Erythroblast (primary cell): ENCODE measurements around the gene EDN1.
A peak's percentile ranks its signal among the peaks of the same experiment; 100 is the strongest.

Source experiments
- DNase-seq, 2 experiments: peaks; one replicate each; lab custom pipeline; 2025; lab: John Stamatoyannopoulos, UW
- GATA1 ChIP-seq: IDR thresholded peaks from 2 replicates; pipeline ENCODE4 v1.6.1; 2011; ENCODE audit warnings: low read depth, mild to moderate bottlenecking, control low read depth, low read length, moderate library complexity
- POLR2A ChIP-seq: IDR thresholded peaks from 2 replicates; pipeline ENCODE4 v1.6.1; 2011; ENCODE audit warnings: mild to moderate bottlenecking, low read length

EDN1 gene

DNA sequence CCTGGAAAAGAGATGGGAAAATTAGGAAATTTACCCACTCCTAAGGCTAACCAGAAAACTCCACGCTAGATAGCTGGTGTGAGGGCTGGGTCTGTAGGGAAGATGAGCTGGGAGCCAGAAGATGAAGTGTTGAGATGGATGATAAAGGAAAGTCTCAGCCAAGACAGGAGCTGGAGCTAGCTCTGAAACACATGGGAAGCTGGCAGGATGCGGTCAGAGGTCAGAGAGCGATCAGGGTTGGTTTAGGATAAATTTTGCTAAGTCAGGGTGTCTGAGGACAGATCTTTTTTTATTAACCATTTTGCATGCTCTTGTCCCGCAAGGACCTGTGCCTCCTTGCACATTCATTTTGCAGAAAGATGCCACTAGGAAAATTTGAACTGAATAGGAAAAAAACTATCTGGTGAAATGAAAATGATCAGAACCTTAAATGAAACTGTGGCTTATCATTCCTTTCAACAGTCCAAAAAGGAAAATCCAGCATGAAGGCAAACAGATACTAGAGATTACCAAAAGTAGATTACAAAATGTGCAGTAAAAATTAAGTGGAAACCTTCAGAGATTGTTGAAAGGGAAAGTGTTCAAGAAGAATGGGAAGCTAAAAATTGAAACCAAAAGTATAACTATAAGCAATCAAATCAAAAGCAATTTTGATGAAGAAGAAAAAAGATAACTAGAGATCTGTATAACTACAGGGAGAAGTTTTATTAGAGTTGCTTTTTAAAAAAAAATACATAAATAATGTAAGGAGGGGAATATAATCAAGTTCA, 10.7 kb upstream of the EDN1 start:
- DNase-seq = no peak
- TF ChIP-seq GATA1 = no peak
- no peak for TF ChIP-seq POLR2A

DNA sequence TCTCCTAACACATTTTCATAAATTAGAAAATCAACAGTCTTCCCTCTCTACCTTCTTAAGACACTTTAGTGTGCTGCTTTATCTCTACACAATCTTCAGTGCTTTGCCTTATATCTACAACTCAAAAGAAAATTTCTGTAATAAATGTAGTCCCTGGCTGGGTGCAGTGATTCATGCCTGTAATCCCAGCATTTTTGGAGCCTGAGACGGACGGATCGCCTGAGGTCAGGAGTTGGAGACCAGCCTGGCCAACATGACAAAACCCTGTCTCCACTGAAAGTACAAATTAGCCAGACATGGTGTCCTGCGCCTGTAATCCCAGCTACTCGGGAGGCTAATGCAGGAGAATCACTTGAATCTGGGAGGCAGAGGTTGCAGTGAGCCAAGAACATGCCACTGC, 9.7 kb upstream of the EDN1 start:
- TF ChIP-seq GATA1 = no peak
- TF ChIP-seq POLR2A = no peak
- DNase-seq = no peak

DNA sequence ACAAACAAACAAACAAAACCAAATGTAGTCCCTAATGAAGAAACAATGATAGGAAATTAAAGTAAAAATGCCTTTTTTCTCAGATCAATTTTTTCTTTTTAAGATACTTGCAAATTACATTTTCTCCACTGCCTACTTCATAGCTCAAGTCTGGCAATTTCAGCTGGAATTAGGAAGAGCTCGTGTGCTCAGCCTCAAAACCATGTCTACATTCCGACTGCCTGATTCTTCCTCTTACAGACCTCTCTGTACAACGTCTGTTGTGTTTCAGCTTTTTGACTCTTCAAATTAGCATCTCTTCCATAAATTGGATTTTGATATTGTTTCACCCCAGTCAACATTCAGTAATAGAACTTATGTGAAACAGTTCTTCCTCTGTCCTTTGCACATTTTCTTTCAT, 9.3 kb upstream of the EDN1 start:
- DNase-seq = no peak
- TF ChIP-seq POLR2A = no peak

DNA sequence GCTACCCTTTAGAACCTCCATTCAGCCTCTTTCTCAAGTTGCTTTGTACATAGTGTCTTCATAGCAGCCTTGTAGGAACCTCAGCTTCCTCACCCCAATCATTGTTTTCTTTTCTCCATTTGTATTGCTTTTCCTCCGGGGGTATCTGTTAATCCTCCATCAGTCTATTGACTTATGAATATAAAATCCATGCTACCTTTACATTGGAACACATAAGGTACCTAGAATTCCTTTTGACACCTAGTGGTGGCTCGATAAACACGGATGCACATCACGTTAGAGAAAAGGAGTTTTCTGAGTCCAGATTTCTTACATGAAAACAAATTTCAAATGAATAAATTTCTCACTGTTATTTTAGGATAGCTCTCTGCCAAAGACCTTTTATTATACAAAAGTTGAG, 6.3 kb upstream of the EDN1 start:
- no peak for DNase-seq
- TF ChIP-seq GATA1 = no peak
- no peak for TF ChIP-seq POLR2A

DNA sequence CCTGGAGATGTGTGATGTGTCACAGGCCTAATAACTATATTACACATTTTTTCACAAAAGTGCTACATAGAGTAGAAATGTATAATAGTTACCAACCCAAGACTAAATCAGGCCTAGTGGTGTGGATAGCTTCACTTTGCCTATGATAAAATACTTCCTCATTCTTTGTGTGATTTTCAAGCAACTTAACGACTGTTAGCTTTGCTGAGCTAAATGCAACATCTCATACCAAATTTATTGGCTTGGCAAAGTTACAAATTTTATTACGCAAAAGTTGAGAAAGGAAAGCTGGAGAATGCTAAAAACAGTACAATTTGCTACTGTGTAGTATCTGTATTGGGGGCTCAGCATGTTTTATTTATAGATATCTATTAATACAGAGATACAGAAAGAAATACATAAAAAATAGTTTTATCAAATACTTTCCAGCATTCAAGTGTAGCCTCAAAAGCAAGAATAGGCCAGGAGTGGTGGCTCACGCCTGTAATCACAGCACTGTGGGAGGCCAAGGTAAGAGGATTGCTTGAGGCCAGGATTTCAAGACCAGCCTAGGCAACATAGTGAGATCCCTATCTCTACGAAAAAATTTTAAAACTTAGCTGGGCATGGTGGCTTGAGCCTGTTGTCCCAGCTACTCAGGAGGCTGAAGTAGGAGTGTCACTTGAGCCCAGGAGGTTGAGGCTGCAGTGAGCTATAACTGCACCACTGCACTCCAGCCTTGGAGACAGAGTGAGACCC, 3.6 kb upstream of the EDN1 start:
- DNase-seq = no peak
- TF ChIP-seq POLR2A (no peak), GATA1 (no peak)

DNA sequence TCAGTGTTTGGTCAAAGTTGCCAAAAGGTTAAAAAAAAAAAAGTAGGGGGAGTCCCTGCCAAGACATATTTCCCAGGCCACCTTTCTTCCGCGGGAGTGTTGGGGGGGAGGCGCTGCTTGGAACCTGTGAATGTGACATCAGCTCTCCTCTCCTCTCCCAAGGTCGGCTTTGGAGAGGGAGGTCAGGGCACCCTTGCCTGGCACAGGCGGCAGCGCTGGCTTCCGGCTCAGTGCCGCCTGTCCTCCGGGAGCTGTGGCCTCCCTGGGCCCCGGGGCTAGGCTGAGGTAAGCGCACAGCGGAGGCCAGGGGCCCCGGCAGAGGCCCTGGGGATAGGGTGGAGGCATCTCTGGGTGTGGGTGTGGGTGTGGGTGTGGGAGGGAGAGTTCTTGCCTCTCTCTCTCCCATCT, 1.9 kb upstream of the EDN1 start:
- no peak for DNase-seq
- TF ChIP-seq GATA1 (no peak), POLR2A (no peak)

DNA sequence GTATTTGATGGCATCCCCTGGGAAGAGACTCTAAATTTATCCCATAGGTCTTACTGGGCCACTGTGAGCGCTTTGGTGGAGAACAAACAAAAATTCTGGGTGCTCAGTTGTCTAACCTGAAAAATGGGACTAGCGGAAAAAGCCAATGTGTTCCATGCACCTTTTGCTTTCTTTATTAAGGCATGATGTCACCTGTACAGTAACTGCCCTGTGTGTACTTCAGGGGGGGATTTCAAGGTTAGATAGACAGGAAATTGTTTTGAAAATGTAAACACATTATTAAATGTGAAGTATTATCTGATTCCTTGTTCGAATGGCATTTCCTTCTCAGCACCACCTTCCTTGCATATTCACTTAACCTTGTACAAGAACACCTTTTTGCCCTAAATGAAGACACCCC, 1.2 kb upstream of the EDN1 start:
- no peak for TF ChIP-seq GATA1
- no peak for TF ChIP-seq POLR2A
- no peak for DNase-seq

DNA sequence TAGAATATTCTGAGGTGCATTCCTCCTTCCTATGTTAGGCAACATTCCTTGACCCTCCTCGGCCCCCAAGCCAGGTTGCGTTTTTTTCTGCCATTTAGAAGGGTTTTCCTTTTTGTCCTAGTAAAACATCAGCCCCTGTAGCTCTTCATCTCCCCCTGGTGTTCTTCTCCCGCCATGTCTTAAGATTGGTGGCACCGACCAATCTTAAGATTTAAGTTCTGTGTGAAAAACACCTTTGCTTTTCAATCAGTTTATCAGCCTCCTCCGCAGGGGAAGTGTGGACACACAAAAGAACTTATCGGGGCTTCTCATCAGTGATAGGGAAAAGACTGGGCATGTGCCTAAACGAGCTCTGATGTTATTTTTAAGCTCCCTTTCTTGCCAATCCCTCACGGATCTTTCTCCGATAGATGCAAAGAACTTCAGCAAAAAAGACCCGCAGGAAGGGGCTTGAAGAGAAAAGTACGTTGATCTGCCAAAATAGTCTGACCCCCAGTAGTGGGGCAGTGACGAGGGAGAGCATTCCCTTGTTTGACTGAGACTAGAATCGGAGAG, 719 bp upstream of the EDN1 start:
- DNase-seq = peak; percentile 34 to 63
- TF ChIP-seq POLR2A = no peak
- no peak for TF ChIP-seq GATA1

DNA sequence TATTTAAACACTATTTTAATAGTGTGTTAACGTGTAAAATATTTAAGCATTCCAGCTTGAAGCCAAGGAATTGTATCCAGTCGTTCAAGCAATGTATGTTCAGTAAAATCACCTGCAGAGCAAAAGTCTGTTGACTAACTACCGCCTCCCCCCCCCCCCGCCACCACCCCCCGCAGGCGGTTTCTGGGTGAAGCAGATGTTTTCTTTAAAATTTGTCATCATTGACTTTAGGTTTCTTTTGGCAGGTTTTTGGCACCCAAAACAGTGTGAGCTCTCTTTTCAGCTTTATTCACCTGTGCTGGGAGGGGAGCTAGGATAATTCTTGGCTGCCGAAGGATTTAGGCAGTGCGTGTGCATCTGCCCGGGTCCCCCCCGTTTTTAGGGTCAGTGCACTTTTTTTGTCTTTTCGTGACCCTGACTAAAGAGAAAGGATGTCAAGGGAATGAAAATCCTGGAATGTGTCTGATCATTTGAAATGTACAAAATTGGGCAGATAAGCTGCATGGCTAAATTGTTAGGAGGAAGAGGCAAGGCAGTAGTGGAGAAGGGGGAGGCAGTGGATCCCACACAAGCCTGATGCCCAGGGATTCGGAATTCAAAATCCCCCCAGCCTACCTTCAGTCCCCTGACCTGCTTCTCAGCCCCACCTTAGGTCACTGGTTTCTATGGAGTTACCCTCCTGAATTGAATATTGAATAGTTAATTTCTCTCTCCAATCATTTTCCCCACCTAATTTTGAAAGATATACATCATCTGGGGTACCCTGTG, 1.1 kb downstream of the EDN1 start:
- no peak for DNase-seq
- TF ChIP-seq POLR2A = no peak
- TF ChIP-seq GATA1 = no peak

DNA sequence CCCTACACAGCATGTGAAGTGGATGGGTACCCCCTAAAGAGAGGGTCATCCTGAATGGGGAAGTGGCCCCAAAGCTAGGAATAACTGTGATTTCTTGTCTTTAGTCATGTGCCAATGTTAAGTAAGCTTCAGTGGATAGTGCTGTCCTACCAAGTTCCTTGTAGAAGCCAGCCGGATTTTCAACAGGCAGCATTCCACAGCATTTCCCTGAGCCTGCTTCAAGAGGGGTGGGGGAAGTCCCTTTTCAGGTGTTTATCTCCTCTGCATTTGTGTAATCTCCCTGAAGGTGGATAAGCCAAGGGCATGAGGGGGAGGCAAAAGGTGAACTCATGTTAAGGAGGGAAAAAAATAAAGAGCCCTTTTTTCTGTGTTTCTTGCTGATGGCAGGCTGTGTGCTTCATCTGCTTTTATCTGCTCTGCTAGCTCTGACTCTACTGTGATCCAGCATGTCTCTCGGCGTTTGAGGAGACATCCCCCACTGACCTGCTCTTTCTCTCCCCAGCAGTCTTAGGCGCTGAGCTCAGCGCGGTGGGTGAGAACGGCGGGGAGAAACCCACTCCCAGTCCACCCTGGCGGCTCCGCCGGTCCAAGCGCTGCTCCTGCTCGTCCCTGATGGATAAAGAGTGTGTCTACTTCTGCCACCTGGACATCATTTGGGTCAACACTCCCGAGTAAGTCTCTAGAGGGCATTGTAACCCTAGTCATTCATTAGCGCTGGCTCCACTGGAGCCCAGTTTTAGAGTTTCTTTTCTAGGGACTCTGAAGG, 1.9 kb downstream of the EDN1 start:
- no peak for DNase-seq
- TF ChIP-seq POLR2A = no peak
- no peak for TF ChIP-seq GATA1

DNA sequence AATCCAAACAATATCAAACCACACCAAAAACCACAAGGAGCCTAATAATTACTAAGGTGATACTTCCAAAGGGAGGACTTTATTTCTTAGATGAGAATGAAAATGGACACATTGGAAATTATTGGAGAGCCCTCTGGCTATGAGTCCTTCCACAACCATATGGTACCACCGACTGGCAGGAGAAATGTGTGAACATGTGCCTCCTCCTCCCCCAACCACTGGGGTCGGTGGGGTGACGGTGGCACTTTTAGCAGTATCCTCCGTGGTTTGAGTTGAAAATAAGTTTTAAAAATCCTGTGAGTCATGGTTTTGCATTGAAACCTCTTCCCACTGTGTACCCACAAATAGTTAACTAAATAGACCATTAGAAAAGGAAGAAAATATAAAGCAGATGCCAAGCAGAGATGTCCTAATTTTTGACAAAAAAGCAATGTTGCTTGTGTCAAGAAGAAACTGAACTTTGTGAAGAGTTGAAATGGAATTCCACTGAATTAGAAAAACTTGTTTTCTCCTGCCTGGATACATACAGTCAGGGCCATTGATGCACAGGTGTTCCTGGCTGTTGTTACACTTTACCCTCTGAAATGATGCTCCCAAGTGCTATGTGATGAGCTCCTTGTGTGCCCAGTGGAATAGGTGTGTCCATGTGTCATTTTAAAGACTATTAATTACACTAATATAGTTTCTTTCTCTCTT, 3.2 kb downstream of the EDN1 start:
- DNase-seq = no peak
- TF ChIP-seq GATA1 (no peak), POLR2A (no peak)

DNA sequence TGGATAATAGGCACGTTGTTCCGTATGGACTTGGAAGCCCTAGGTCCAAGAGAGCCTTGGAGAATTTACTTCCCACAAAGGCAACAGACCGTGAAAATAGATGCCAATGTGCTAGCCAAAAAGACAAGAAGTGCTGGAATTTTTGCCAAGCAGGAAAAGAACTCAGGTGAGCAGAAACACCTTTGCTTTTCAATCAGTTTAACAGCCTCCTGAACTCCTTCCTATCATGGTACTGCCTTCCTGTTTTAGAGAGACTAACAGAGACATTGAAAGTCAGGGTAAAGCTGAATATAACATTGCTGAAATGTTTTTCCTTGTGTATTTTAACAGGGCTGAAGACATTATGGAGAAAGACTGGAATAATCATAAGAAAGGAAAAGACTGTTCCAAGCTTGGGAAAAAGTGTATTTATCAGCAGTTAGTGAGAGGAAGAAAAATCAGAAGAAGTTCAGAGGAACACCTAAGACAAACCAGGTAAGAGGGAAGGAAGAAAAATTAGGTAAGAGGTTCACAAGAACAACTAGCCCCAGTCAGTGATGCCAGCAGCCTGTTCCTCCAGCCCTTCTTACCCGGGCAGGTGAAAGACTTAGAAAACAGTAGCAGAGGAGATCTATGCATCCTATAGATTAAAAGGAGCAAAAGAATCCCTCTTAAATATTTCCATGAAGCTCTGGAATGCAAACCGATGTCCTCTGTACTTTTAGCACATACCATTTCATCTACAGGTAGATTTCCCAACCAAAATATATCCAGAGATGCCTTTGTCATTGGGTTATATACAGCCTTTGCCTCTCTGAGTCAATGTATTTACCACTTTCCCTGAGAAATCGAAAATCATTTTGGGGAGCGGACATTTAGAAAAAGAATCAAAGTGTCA, 4.0 kb downstream of the EDN1 start:
- DNase-seq = no peak
- TF ChIP-seq GATA1 = no peak
- no peak for TF ChIP-seq POLR2A
